ENCODE data around the gene MDFI.
A peak's percentile ranks its signal among the peaks of the same experiment; 100 is the strongest.

The MDFI gene, protein sequence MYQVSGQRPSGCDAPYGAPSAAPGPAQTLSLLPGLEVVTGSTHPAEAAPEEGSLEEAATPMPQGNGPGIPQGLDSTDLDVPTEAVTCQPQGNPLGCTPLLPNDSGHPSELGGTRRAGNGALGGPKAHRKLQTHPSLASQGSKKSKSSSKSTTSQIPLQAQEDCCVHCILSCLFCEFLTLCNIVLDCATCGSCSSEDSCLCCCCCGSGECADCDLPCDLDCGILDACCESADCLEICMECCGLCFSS
- 0 reads per million in 3 donors for total RNA-seq

DNA sequence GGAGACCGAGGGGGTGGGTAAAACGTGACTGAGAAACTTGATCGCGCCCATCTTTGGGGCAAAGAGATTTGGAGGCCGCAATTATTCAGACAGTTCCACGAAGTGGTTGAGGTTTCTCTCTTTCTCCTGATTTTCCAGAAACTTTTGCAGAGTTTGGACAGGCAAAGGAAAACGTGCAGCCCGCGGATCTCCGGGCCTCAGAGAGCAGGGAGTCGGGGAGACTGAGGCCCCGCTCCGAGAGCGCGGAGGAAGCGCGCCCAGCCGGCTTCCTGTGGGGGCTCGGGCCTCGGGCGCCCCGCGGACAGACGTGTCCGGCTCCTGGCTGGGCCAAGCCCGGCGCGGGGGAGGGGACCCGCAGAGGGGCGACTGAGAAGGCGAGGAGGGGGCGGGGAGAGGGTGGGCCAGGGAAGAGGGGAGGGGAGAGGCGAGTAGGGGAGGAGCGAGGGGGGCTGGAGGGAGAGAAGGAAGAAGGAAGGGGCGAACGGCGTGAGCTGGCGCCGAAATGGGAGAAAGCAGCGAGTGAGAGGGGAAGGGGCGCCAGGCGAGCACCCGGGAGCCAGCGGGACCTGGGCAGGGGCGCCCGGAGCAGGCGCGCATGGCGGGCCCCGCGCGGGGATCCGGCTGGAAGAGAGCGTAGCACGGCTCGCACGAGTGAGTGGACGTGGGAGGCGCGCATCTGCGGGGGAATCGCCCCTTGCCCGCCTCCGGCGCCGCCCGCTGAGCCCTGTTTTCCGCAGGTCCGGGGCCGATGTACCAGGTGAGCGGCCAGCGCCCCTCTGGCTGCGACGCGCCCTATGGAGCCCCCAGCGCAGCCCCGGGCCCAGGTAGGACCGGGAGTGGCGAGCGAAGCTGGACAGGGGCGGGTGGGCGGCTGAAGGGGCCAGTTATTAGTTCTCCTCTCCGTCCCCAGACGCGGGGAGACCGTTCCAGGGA is at the start of gene MDFI:
TSS of gene MDFI (plus strand) at position 467 of the 933 bp plus-strand sequence. CDS start at position 749, 282 bp downstream.
- DNase-seq = no peak
- Histone ChIP-seq H3K27ac (ENCODE audit: insufficient read depth, low read length, poor library complexity, severe bottlenecking) (no peak within 1 kb of the TSS), H3K4me3 (ENCODE audit: insufficient read depth, low read depth, low read length, poor library complexity, severe bottlenecking) (peak within 1 kb of the TSS; percentile 25), H3K4me1 (ENCODE audit: control insufficient read depth, insufficient read depth, low read length, poor library complexity, severe bottlenecking) (peaks cover 15% of the 10 kb centered on the region), H3K9me3 (ENCODE audit: control insufficient read depth, low read length) (no peaks in the 10 kb centered on the region), H3K27me3 (replicated peaks; ENCODE audit: control insufficient read depth, insufficient read depth, low read length, poor library complexity, severe bottlenecking) (peaks cover 16% of the 10 kb centered on the region), H3K36me3 (ENCODE audit: control insufficient read depth, insufficient read depth, low read length) (no peaks in the 10 kb centered on the region)

GRCh38 chr6:41589223-41589622 is 49.0 kb upstream of the MDFI start:
- DNase-seq = no peak
- no peaks in the 10 kb centered on the region for H3K27me3 ChIP-seq (replicated peaks; ENCODE audit: control insufficient read depth, insufficient read depth, low read length, poor library complexity, severe bottlenecking)
- no peak overlapping the region for H3K4me3 ChIP-seq (ENCODE audit: insufficient read depth, low read depth, low read length, poor library complexity, severe bottlenecking)
- no peak overlapping the region for H3K27ac ChIP-seq (ENCODE audit: insufficient read depth, low read length, poor library complexity, severe bottlenecking)
- H3K4me1 ChIP-seq (ENCODE audit: control insufficient read depth, insufficient read depth, low read length, poor library complexity, severe bottlenecking) = no peaks in the 10 kb centered on the region
- H3K36me3 ChIP-seq (ENCODE audit: control insufficient read depth, insufficient read depth, low read length) = peaks cover 8% of the 10 kb centered on the region
- no peaks in the 10 kb centered on the region for H3K9me3 ChIP-seq (ENCODE audit: control insufficient read depth, low read length)

GRCh38 chr6:41589636-41590622 is 48.3 kb upstream of the MDFI start:
- H3K27ac ChIP-seq (ENCODE audit: insufficient read depth, low read length, poor library complexity, severe bottlenecking) = no peak overlapping the region
- DNase-seq = no peak
- H3K9me3 ChIP-seq (ENCODE audit: control insufficient read depth, low read length) = no peaks in the 10 kb centered on the region
- peaks cover 5% of the 10 kb centered on the region for H3K36me3 ChIP-seq (ENCODE audit: control insufficient read depth, insufficient read depth, low read length)
- H3K27me3 ChIP-seq (replicated peaks; ENCODE audit: control insufficient read depth, insufficient read depth, low read length, poor library complexity, severe bottlenecking) = no peaks in the 10 kb centered on the region
- H3K4me3 ChIP-seq (ENCODE audit: insufficient read depth, low read depth, low read length, poor library complexity, severe bottlenecking) = no peak overlapping the region
- no peaks in the 10 kb centered on the region for H3K4me1 ChIP-seq (ENCODE audit: control insufficient read depth, insufficient read depth, low read length, poor library complexity, severe bottlenecking)

- Histone ChIP-seq H3K4me3 (ENCODE audit: insufficient read depth, low read depth, low read length, poor library complexity, severe bottlenecking) (no peak overlapping the region), H3K27ac (ENCODE audit: insufficient read depth, low read length, poor library complexity, severe bottlenecking) (no peak overlapping the region), H3K27me3 (replicated peaks; ENCODE audit: control insufficient read depth, insufficient read depth, low read length, poor library complexity, severe bottlenecking) (no peaks in the 10 kb centered on the region), H3K9me3 (ENCODE audit: control insufficient read depth, low read length) (no peaks in the 10 kb centered on the region), H3K4me1 (ENCODE audit: control insufficient read depth, insufficient read depth, low read length, poor library complexity, severe bottlenecking) (no peaks in the 10 kb centered on the region), H3K36me3 (ENCODE audit: control insufficient read depth, insufficient read depth, low read length) (peaks cover 3% of the 10 kb centered on the region)
- no peak for DNase-seq
Measured at GRCh38 chr6:41591122-41591521, 47.1 kb upstream of the MDFI start.

GRCh38 chr6:41591859-41592502 is 46.3 kb upstream of the MDFI start:
- Histone ChIP-seq H3K4me1 (ENCODE audit: control insufficient read depth, insufficient read depth, low read length, poor library complexity, severe bottlenecking) (no peaks in the 10 kb centered on the region), H3K27ac (ENCODE audit: insufficient read depth, low read length, poor library complexity, severe bottlenecking) (no peak overlapping the region), H3K27me3 (replicated peaks; ENCODE audit: control insufficient read depth, insufficient read depth, low read length, poor library complexity, severe bottlenecking) (no peaks in the 10 kb centered on the region), H3K36me3 (ENCODE audit: control insufficient read depth, insufficient read depth, low read length) (peaks cover 3% of the 10 kb centered on the region), H3K4me3 (ENCODE audit: insufficient read depth, low read depth, low read length, poor library complexity, severe bottlenecking) (no peak overlapping the region), H3K9me3 (ENCODE audit: control insufficient read depth, low read length) (no peaks in the 10 kb centered on the region)
- DNase-seq = peak; percentile 58 to 61 (median 58)

DNA sequence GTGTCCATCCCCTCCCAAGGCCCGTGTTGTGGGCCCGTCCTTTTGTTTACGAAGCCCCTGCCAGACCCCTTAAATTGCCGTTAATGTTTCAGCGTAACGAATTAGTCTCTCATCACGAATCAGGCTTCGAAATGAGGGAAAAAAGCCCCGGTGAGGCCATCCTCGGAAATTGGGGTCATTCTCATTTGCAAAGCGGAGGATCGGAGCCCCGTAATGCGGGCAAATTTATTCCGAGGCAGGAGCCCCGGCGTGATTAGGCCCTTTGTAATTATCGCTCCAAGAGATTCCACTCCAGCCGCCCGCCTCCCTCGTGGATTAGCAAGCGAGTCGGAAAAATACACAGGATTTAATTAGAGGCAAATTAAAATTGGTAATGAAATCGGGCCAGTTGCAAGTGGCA is 44.9 kb upstream of the MDFI start:
- no peak for DNase-seq
- Histone ChIP-seq H3K4me3 (ENCODE audit: insufficient read depth, low read depth, low read length, poor library complexity, severe bottlenecking) (no peak overlapping the region), H3K9me3 (ENCODE audit: control insufficient read depth, low read length) (no peaks in the 10 kb centered on the region), H3K27ac (ENCODE audit: insufficient read depth, low read length, poor library complexity, severe bottlenecking) (no peak overlapping the region), H3K27me3 (replicated peaks; ENCODE audit: control insufficient read depth, insufficient read depth, low read length, poor library complexity, severe bottlenecking) (no peaks in the 10 kb centered on the region), H3K36me3 (ENCODE audit: control insufficient read depth, insufficient read depth, low read length) (peaks cover 3% of the 10 kb centered on the region), H3K4me1 (ENCODE audit: control insufficient read depth, insufficient read depth, low read length, poor library complexity, severe bottlenecking) (no peaks in the 10 kb centered on the region)

DNA sequence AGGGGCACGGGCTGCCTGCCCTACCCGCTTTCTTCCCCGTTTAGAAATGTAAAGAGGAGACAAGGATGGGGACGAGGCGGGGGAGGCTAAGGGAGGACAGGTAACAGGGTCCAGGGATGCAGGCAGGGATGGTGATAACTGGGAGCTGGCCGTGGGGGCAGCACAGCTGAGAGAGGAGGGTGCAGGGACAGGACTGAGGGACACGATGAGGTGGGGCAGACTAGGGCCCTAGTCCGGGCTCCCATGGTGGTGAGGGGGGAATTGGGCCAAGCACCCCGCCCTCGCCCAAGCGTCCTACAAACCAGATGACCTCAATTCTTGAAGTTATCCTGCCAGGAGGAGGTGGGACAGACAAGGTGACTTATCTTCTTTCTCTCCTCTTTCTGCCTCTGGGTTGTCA is 44.4 kb upstream of the MDFI start:
- Histone ChIP-seq H3K27me3 (replicated peaks; ENCODE audit: control insufficient read depth, insufficient read depth, low read length, poor library complexity, severe bottlenecking) (no peaks in the 10 kb centered on the region), H3K36me3 (ENCODE audit: control insufficient read depth, insufficient read depth, low read length) (peaks cover 3% of the 10 kb centered on the region), H3K9me3 (ENCODE audit: control insufficient read depth, low read length) (no peaks in the 10 kb centered on the region), H3K27ac (ENCODE audit: insufficient read depth, low read length, poor library complexity, severe bottlenecking) (no peak overlapping the region), H3K4me1 (ENCODE audit: control insufficient read depth, insufficient read depth, low read length, poor library complexity, severe bottlenecking) (no peaks in the 10 kb centered on the region), H3K4me3 (ENCODE audit: insufficient read depth, low read depth, low read length, poor library complexity, severe bottlenecking) (no peak overlapping the region)
- no peak for DNase-seq

DNA sequence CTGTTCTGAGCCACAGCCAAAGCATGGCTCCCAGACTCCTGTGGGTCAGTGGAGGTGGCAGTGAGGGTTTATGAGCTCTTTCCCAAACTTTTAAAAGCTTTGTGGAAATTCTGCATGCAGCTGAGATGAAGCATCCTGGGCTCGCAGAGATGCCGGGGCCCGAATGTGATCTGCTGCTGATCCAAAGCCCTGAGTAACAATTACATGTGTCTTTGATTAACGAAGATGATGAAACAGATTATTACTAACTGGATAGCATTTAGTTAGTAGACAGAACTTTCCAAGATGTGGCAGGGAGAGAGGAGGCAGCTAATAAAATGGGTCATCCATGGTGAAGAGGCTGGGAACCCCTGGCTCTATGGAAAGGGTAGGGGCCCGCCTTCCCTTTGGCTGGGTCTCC is 43.9 kb upstream of the MDFI start:
- H3K4me3 ChIP-seq (ENCODE audit: insufficient read depth, low read depth, low read length, poor library complexity, severe bottlenecking) = no peak overlapping the region

DNA sequence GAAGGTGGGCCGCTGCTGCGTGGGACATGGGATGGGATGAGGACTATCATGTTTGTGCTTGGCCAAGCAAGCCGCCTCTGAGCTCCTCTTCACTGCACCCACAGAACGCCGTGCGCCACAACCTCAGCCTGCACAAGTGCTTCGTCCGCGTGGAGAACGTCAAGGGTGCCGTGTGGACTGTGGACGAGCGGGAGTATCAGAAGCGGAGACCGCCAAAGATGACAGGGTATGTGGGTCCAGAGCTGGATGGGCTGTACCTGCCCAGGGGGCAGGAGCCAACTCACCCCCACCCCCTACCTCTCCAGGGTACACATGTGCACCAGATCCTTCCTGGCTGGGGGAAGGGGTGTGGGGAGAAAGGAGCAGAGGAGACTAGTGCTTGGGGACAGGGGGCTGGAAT is 43.5 kb upstream of the MDFI start:
- Histone ChIP-seq H3K27ac (ENCODE audit: insufficient read depth, low read length, poor library complexity, severe bottlenecking) (no peak overlapping the region), H3K4me1 (ENCODE audit: control insufficient read depth, insufficient read depth, low read length, poor library complexity, severe bottlenecking) (no peaks in the 10 kb centered on the region), H3K27me3 (replicated peaks; ENCODE audit: control insufficient read depth, insufficient read depth, low read length, poor library complexity, severe bottlenecking) (no peaks in the 10 kb centered on the region), H3K4me3 (ENCODE audit: insufficient read depth, low read depth, low read length, poor library complexity, severe bottlenecking) (no peak overlapping the region), H3K9me3 (ENCODE audit: control insufficient read depth, low read length) (no peaks in the 10 kb centered on the region), H3K36me3 (ENCODE audit: control insufficient read depth, insufficient read depth, low read length) (no peaks in the 10 kb centered on the region)
- DNase-seq = no peak

More for the DNA sequence above, 43.9 kb upstream of the MDFI start:
- no peaks in the 10 kb centered on the region for H3K9me3 ChIP-seq (ENCODE audit: control insufficient read depth, low read length)
- H3K27ac ChIP-seq (ENCODE audit: insufficient read depth, low read length, poor library complexity, severe bottlenecking) = no peak overlapping the region
- no peaks in the 10 kb centered on the region for H3K36me3 ChIP-seq (ENCODE audit: control insufficient read depth, insufficient read depth, low read length)
- H3K27me3 ChIP-seq (replicated peaks; ENCODE audit: control insufficient read depth, insufficient read depth, low read length, poor library complexity, severe bottlenecking) = no peaks in the 10 kb centered on the region
- H3K4me1 ChIP-seq (ENCODE audit: control insufficient read depth, insufficient read depth, low read length, poor library complexity, severe bottlenecking) = no peaks in the 10 kb centered on the region
- DNase-seq = no peak
